A549 (cell line): ENCODE measurements around the gene ZSCAN10. TPM values are rescaled to one million over a fixed set of nuclear protein-coding genes. Genes with fewer than 3 reads are reported as not detected.

Experiments used
- BCL3 ChIP-seq: fragments of >200 bp; sonication (Bioruptor Twin); formaldehyde crosslinking; IDR thresholded peaks from 3 replicates; pipeline ENCODE4 v1.6.1; 2016
- BHLHE40 ChIP-seq: IDR thresholded peaks from 2 replicates; pipeline ENCODE4 v1.6.1; 2012; ENCODE audit warnings: low read depth, low read length, inconsistent platforms
- CBX2 ChIP-seq: fragments of 200-600 bp; sonication (generic); IDR thresholded peaks from 2 replicates; pipeline ENCODE4 v1.6.1; 2016; ENCODE audit warnings: low read depth, mild to moderate bottlenecking, borderline replicate concordance
- E2F6 ChIP-seq: IDR thresholded peaks from 2 replicates; pipeline ENCODE4 v1.6.1; 2012; ENCODE audit warnings: low read depth, borderline replicate concordance
- EHF ChIP-seq: fragments of 250-450 bp; sonication (Bioruptor Pico); IDR thresholded peaks from 2 replicates; pipeline ENCODE4 v1.5.0; 2020; ENCODE audit warnings: mild to moderate bottlenecking
- EHMT2 ChIP-seq: fragments of 200-600 bp; sonication (generic); IDR thresholded peaks from 2 replicates; pipeline ENCODE4 v1.6.1; 2016; ENCODE audit warnings: antibody characterized with exemption, low read depth, mild to moderate bottlenecking, moderate library complexity
- ELK1 ChIP-seq: fragments of 150-350 bp; IDR thresholded peaks from 2 replicates; pipeline ENCODE4 v1.6.1; 2014; ENCODE audit warnings: low read depth, mild to moderate bottlenecking, low read length
- ESRRA ChIP-seq: fragments of 150-350 bp; IDR thresholded peaks from 2 replicates; pipeline ENCODE4 v1.6.1; 2014; ENCODE audit warnings: mild to moderate bottlenecking, low read length, borderline replicate concordance
- FOSB ChIP-seq: fragments of 250-450 bp; sonication (Bioruptor Pico); IDR thresholded peaks from 2 replicates; pipeline ENCODE4 v1.5.0; 2020; ENCODE audit warnings: mild to moderate bottlenecking, moderate library complexity
- FOSL2 ChIP-seq, 2 experiments: fragments of 450-650 bp in 1 of 2; fragments of >200 bp in 1 of 2; sonication (Bioruptor Twin) in 1 of 2; formaldehyde crosslinking; IDR thresholded peaks; 2 replicates each; pipeline versions ENCODE4 v1.5.0 to v1.6.1; 2016 to 2020; ENCODE audit warnings: mild to moderate bottlenecking in 1 of 2, moderate library complexity in 1 of 2
- FOXS1 ChIP-seq: fragments of 250-450 bp; sonication (Bioruptor Pico); IDR thresholded peaks from 2 replicates; pipeline ENCODE4 v1.5.0; 2020; ENCODE audit warnings: mild to moderate bottlenecking, moderate library complexity
- GATA3 ChIP-seq: IDR thresholded peaks from 2 replicates; pipeline ENCODE4 v1.6.1; 2012; ENCODE audit warnings: borderline replicate concordance
- HEYL ChIP-seq: fragments of 250-450 bp; sonication (Bioruptor Pico); IDR thresholded peaks from 2 replicates; pipeline ENCODE4 v1.8.0; 2021; ENCODE audit warnings: mild to moderate bottlenecking, moderate library complexity
- HOXA7 ChIP-seq: fragments of 250-450 bp; sonication (Bioruptor Pico); IDR thresholded peaks from 2 replicates; pipeline ENCODE4 v1.5.0; 2020; ENCODE audit warnings: mild to moderate bottlenecking, moderate library complexity
- HOXB13 ChIP-seq: fragments of 250-450 bp; sonication (Bioruptor Pico); IDR thresholded peaks from 2 replicates; pipeline ENCODE4 v1.5.0; 2020; ENCODE audit warnings: low read depth, mild to moderate bottlenecking, moderate library complexity
- JUN ChIP-seq, 2 experiments: fragments of >200 bp; sonication (Bioruptor Twin); formaldehyde crosslinking; IDR thresholded peaks; 2 replicates in 1 of 2; 3 replicates in 1 of 2; pipeline ENCODE4 v1.6.1; 2016 to 2017
- JUNB ChIP-seq: fragments of >200 bp; sonication (Bioruptor Twin); formaldehyde crosslinking; IDR thresholded peaks from 2 replicates; pipeline ENCODE4 v1.6.1; 2016
- KDM1A ChIP-seq: fragments of 200-600 bp; sonication (generic); IDR thresholded peaks from 2 replicates; pipeline ENCODE4 v1.6.1; 2016; ENCODE audit warnings: low read depth, mild to moderate bottlenecking
- KDM5A ChIP-seq: fragments of 200-600 bp; sonication (generic); IDR thresholded peaks from 2 replicates; pipeline ENCODE4 v1.6.1; 2016; ENCODE audit warnings: antibody characterized with exemption, mild to moderate bottlenecking
- MAFK ChIP-seq: fragments of 450-650 bp; IDR thresholded peaks from 2 replicates; pipeline ENCODE4 v1.6.1; 2014; ENCODE audit not compliant: partially characterized antibody
- MAX ChIP-seq: IDR thresholded peaks from 2 replicates; pipeline ENCODE4 v1.6.1; 2012
- MYC ChIP-seq: IDR thresholded peaks from 2 replicates; pipeline ENCODE4 v1.6.1; 2012; ENCODE audit warnings: mild to moderate bottlenecking, inconsistent platforms, low read length, improper control_type of control experiment, borderline replicate concordance
- NFE2L2 ChIP-seq: fragments of 150-350 bp; conservative IDR thresholded peaks from 2 replicates; pipeline ENCODE4 v1.6.1; 2014; ENCODE audit warnings: low read length
- NPAS2 ChIP-seq: fragments of 250-450 bp; sonication (Bioruptor Pico); IDR thresholded peaks from 2 replicates; pipeline ENCODE4 v1.8.0; 2022; ENCODE audit warnings: mild to moderate bottlenecking, moderate library complexity, borderline replicate concordance
- NR3C1 ChIP-seq: fragments of >200 bp; sonication (Bioruptor Twin); formaldehyde crosslinking; IDR thresholded peaks from 3 replicates; pipeline ENCODE4 v1.6.1; 2017
- PBX3 ChIP-seq: IDR thresholded peaks from 2 replicates; pipeline ENCODE4 v1.6.1; 2012
- POLR2AphosphoS2 ChIP-seq: conservative IDR thresholded peaks from 2 replicates; pipeline ENCODE4 v1.6.1; 2012; ENCODE audit warnings: low read length, improper control_type of control experiment, inconsistent platforms
- RAD21 ChIP-seq, 2 experiments: fragments of >200 bp in 1 of 2; sonication (Bioruptor Twin) in 1 of 2; formaldehyde crosslinking in 1 of 2; IDR thresholded peaks in 1 of 2; conservative IDR thresholded peaks in 1 of 2; 2 replicates in 1 of 2; 3 replicates in 1 of 2; pipeline ENCODE4 v1.6.1; 2012 to 2018; ENCODE audit warnings: inconsistent platforms in 1 of 2
- RARB ChIP-seq: fragments of 250-450 bp; sonication (Bioruptor Pico); IDR thresholded peaks from 2 replicates; pipeline ENCODE4 v1.8.0; 2021; ENCODE audit warnings: mild to moderate bottlenecking, moderate library complexity
- REST ChIP-seq: fragments of 200-600 bp; sonication (generic); IDR thresholded peaks from 2 replicates; pipeline ENCODE4 v1.6.1; 2016; ENCODE audit warnings: antibody characterized with exemption, mild to moderate bottlenecking, moderate library complexity
- RNF2 ChIP-seq: fragments of 200-600 bp; sonication (generic); IDR thresholded peaks from 2 replicates; pipeline ENCODE4 v1.6.1; 2016; ENCODE audit warnings: low read depth, mild to moderate bottlenecking, antibody characterized with exemption, moderate library complexity, borderline replicate concordance
- TP53 ChIP-seq: fragments of 250-450 bp; sonication (Bioruptor Pico); IDR thresholded peaks from 2 replicates; pipeline ENCODE4 v1.5.0; 2021; ENCODE audit warnings: mild to moderate bottlenecking, moderate library complexity
- USF2 ChIP-seq: fragments of 450-650 bp; IDR thresholded peaks from 2 replicates; pipeline ENCODE4 v1.6.1; 2014; ENCODE audit warnings: antibody characterized with exemption
- ZFP36 ChIP-seq: fragments of 450-650 bp; IDR thresholded peaks from 2 replicates; pipeline ENCODE4 v1.6.1; 2014; ENCODE audit warnings: borderline replicate concordance; ENCODE audit not compliant: partially characterized antibody
- polyA plus RNA-seq, 4 experiments: library from polyadenylated mRNA; depleted of rRNA in 3 of 4; stranded (reverse); fragments of >200 nt; fragmentation: RNase III in 1 of 4; extraction: RNeasy Plus Mini Kit Qiagen cat#74134 plus additional on column Dnase treatment in 1 of 4; gene quantifications; 2 replicates in 3 of 4; 3 replicates in 1 of 4; pipeline ENCODE4 v1.2.3, GENCODE V29; 2011 to 2017

ZSCAN10 gene
- polyA plus RNA-seq, 2 of the 4 experiments (the other 2 are of a cell fraction) = 0.08 TPM; not detected in 1

GRCh38 chr16:3106205-3106928, 7.3 kb upstream of the ZSCAN10 start (continued):
- TF ChIP-seq FOSB (CRISPR knock-in tag) (no peak), ZFP36 (no peak), NPAS2 (CRISPR knock-in tag) (no peak), ELK1 (no peak), HOXA7 (CRISPR knock-in tag) (no peak), RNF2 (no peak), EHMT2 (no peak), EHF (CRISPR knock-in tag) (no peak), KDM5A (peak; percentile 39; the same call in 1 of the 2 replicates), USF2 (no peak), RARB (no peak), NFE2L2 (no peak), MAX (peak; percentile 90), HOXB13 (CRISPR knock-in tag) (no peak), TP53 (CRISPR knock-in tag) (no peak), CBX2 (no peak), REST (no peak), BHLHE40 (no peak), NR3C1 (no peak), BCL3 (peak; percentile 50; the same call in 2 of the 3 replicates), POLR2AphosphoS2 (no peak), FOXS1 (CRISPR knock-in tag) (no peak), PBX3 (peak; percentile 64; the same call in 1 of the 2 replicates), HEYL (CRISPR knock-in tag) (no peak), KDM1A (no peak), GATA3 (peak; percentile 29; the same call in 1 of the 2 replicates), FOSL2 (IDR thresholded peaks at IDR 0.05) (no peak), FOSL2 (CRISPR knock-in tag; IDR thresholded peaks at IDR 0.05) (no peak), E2F6 (peak; percentile 71), RAD21 (conservative IDR thresholded peaks at IDR 0.05 in 1 of 2, IDR thresholded peaks at IDR 0.05 in 1 of 2) (no peak; a peak in 1 of 5 replicates), MYC (0 out of 2 replicates have a peak, but pooled peaks have one; percentile 40), JUNB (no peak), JUN (IDR thresholded peaks at IDR 0.05) (peak; percentile 81 to 83; a peak in 4 of 5 replicates), MAFK (no peak), ESRRA (no peak)
